Measurements from ENCODE around the gene CACNA1I.

Gene CACNA1I

GRCh38 chr22:39600491-39601179 is 30.1 kb downstream of the CACNA1I start:
- no peak for DNase-seq

GRCh38 chr22:39601180-39601535 is 30.6 kb downstream of the CACNA1I start:
- DNase-seq: no peak

GRCh38 chr22:39603345-39603744 is 32.8 kb downstream of the CACNA1I start:
- no peak for DNase-seq

GRCh38 chr22:39610246-39610645 is 39.7 kb downstream of the CACNA1I start:
- no peak for DNase-seq

- no peak for DNase-seq
These were observed 40.2 kb downstream of the CACNA1I start for GRCh38 chr22:39610766-39611165.

- DNase-seq: no peak
These were observed 40.8 kb downstream of the CACNA1I start for GRCh38 chr22:39611360-39611759.

GRCh38 chr22:39612811-39613548 is 42.4 kb downstream of the CACNA1I start:
- DNase-seq: no peak

- DNase-seq: no peak
These were observed 43.0 kb downstream of the CACNA1I start for GRCh38 chr22:39613549-39613921.

- no peak for DNase-seq
These were observed 43.9 kb downstream of the CACNA1I start for GRCh38 chr22:39614442-39614841.

- no peak for DNase-seq
These were observed 45.5 kb downstream of the CACNA1I start for GRCh38 chr22:39616051-39616450.

GRCh38 chr22:39616781-39617180 is 46.2 kb downstream of the CACNA1I start:
- no peak for DNase-seq

GRCh38 chr22:39617342-39617741 is 46.8 kb downstream of the CACNA1I start:
- DNase-seq: no peak

- no peak for DNase-seq
These were observed 47.6 kb downstream of the CACNA1I start for GRCh38 chr22:39617970-39618757.

- no peak for DNase-seq
These were observed 48.5 kb downstream of the CACNA1I start for GRCh38 chr22:39618996-39619530.

- no peak for DNase-seq
These were observed 50.6 kb downstream of the CACNA1I start for GRCh38 chr22:39620924-39621690.

GRCh38 chr22:39621826-39622225 is 51.3 kb downstream of the CACNA1I start:
- no peak for DNase-seq

- DNase-seq: no peak
These were observed 52.4 kb downstream of the CACNA1I start for GRCh38 chr22:39622881-39623367.

GRCh38 chr22:39623603-39624500 is 53.3 kb downstream of the CACNA1I start:
- DNase-seq: no peak

GRCh38 chr22:39624501-39624821 is 53.9 kb downstream of the CACNA1I start:
- no peak for DNase-seq

GRCh38 chr22:39625569-39626537 is 55.3 kb downstream of the CACNA1I start:
- no peak for DNase-seq
